Measurements from ENCODE around the gene PER3.

The PER3 gene

DNA sequence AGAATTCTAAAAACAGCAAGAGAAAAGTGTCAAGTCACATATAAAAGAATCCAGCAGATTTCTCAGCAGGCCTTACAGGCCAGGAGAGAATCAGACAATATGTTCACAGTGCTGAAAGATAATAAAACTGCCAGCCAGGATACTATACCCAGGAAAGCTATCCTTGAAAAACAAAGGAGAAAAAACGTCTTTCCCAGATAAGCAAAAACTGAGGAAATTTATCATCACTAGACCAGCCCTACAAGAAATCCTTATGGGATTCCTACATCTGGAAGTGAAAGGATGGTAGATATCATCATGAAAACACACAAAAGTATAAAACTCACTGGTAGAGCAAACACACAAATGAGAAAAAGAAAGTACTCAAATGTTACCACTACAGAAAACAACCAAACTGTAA, 93.9 kb downstream of the PER3 start:
- no peak for DNase-seq

DNA sequence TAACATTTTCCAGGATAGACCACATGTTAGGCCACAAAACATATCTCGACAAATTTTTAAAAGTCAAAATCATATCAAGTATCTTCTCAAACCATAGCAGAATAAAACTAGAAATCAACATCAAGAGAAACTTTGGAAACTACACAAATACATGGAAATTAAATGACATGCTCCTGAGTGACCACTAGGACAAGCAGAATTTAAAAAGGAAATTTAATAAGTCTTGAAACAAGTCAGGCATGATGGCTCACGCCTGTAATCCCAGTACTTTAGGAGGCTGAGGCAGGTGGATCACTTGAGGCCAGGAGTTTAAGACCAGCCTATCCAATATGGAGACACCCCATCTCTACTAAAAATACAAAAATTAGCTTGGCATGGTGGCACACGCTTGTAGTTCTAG, 95.1 kb downstream of the PER3 start:
- no peak for DNase-seq

DNA sequence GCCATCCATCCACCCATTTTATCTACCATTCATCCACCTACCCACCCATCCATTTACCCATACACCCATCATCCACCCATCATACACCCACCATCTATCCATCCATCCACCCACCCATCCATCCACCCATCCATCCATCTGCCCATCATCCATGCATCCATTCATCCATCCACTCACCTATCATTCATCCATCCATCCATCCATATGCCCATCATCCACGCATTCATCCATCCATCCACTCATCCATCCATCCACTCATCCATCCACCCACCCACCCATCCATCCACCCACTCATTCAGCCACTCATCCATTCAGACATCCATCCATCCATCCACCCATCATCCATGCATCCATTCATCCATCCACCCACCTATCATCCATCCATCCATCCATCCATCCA, 100.7 kb downstream of the PER3 start:
- no peak for DNase-seq

DNA sequence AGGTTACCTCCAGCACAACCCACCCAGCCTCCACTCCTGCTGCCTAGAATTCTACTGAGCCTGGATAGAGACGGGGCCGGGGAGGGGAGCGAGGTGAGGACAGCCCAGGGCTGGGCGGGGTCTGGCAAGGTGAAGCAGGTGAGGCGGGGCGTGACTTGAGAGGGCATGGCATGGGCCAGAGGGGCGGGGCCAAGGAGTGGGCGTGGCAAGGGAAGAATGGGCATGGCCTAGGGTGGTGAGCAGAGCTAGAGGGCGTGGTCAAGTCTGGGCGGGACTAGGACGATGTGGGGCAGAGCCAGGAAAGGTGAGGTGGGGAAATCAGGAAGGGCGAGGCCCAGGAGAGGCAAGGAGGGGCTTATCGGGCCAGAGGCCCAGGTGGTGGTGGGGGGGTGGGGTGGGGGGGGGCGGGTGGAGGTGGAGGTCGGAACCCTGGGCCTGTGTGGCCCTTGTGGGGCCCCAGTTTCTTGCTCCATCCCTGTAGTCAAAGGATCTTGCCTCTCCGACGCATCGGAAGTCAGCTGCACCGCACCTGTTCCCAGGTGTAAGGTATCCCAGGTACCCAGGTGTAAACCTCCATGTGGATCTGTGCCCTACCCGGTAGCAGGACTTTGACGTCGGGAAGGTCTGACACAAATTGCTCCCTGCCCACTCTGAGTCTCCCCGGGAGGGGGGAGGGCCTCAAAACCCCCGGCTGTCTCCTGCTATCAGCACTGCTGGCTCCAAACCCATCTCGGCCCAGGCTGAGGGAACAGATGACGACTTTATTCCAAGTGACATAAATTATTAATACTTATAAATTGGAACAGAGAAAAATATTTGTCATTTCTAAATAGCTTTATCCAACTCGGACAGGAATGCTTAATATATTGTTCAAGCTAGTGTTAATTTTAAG, 101.7 kb downstream of the PER3 start:
- DNase-seq = no peak

DNA sequence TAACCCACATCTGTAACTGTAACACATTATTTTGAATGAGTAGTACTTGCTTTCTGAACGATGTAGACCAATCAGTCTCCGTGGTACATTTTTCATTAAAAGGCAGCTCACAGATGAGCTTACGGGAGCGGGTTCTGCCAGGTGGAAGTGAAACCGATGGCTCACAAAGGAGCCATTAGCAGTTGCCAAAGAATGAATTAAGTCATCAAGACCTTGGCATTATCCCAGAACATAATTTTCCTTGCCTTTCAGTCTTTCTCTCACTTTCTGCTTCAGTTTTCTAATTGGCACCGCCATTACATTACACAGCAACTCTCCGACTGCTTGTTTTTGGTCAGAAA, 102.3 kb downstream of the PER3 start:
- peak; percentile 6 for DNase-seq

DNA sequence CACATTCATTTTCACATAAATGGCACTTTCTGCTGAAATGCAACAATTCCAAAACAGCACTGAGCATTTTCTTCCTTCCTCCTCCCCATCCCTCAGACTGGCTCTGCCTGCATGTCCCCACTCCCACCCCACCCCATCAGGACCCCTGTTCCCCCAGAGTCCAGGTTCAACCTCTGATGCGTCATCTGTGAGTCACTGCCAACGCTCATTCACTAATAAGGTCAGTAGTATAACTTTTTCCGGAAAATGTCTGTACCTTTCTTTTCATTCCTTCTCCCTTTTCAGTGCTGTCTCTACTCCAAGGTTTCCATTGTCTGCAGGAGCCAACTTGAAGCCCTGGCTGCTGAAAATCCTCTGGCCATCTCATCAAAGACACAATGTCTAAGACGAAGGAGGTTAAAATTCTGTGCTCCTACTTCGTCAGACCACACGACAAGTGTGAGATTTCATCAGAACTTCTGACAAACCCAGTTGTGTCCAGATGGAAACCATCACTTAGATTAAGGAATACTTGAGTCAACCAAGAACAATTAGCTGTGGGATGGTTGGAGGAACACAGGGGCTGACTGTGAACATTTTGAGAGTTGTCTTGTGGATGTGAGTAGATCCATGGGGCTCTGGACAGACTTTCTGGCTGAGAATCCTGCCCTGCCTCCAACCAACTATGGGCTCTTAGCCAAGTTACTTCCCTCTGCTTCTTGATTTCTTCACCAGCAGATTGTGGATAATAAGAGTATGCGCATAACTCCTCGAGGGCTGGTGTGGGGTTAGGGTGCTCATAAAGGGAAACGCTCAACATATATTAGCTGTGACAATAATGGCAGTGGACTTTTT, 104.4 kb downstream of the PER3 start:
- no peak for DNase-seq

GRCh38 chr1:7890853-7891252, 106.8 kb downstream of the PER3 start:
- no peak for DNase-seq

DNA sequence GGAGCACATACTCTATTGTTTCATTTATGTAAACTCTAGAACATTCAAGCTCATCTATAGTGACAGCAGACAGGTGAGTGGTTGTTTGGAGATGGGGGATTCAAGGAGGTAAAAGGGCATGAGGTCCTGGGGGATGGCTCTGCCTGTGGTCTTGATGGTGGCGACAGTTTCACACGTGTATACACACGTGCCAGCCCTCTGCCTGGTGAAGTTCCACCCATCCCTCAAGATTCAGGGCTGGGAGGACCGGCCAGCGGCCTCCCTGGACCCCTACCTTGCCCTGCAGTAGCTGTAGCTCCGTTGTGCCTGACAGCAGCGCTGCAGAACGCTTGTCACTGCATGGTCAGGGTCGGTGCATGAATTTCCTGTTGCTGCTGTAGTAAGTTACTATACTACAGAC, 107.7 kb downstream of the PER3 start:
- no peak for DNase-seq

- DNase-seq = no peak
Observed at GRCh38 chr1:7893529-7894180, 109.6 kb downstream of the PER3 start.

Data from eye (tissue), 1 donor.